Liver (tissue), 9 donors: ENCODE results near the gene SYS1. TPM values are rescaled to one million over a fixed set of nuclear protein-coding genes. Genes with fewer than 3 reads are reported as not detected.

Experiments
- DNase-seq: peaks from one replicate; pipeline ENCODE4 v3.0.0-alpha.2; 2017; ENCODE audit warnings: low spot score
- H3K27ac ChIP-seq, 2 donors: one replicate each; pipeline ENCODE4 v1.7.0; 2013; ENCODE audit warnings: inconsistent platforms in 2 of 2, low read length in 2 of 2, control low read depth in 1 of 2, low read depth in 1 of 2, mild to moderate bottlenecking in 1 of 2
- H3K27me3 ChIP-seq, 4 donors: one replicate each; pipeline versions ENCODE4 v1.6.1 to v1.7.0; 2013; ENCODE audit warnings: low read length in 3 of 4, inconsistent platforms in 1 of 4, mild to moderate bottlenecking in 1 of 4, moderate library complexity in 1 of 4; ENCODE audit not compliant: control insufficient read depth in 4 of 4, insufficient read depth in 4 of 4
- H3K36me3 ChIP-seq, 4 donors: one replicate each; pipeline versions ENCODE4 v1.6.1 to v1.7.0; 2013; ENCODE audit warnings: low read length in 3 of 4, mild to moderate bottlenecking in 3 of 4, low read depth in 1 of 4, moderate library complexity in 1 of 4; ENCODE audit not compliant: control insufficient read depth in 4 of 4, insufficient read depth in 3 of 4
- H3K4me1 ChIP-seq, 4 donors: one replicate each; pipeline versions ENCODE4 v1.6.1 to v1.7.0; 2013; ENCODE audit warnings: low read length in 3 of 4, mild to moderate bottlenecking in 3 of 4, moderate library complexity in 1 of 4; ENCODE audit not compliant: control insufficient read depth in 4 of 4, insufficient read depth in 4 of 4
- H3K4me3 ChIP-seq, 3 donors: one replicate each; pipeline versions ENCODE4 v1.6.1 to v1.7.0; 2013; ENCODE audit warnings: low read length in 3 of 3, control low read depth in 1 of 3, low read depth in 1 of 3, mild to moderate bottlenecking in 1 of 3
- H3K9ac ChIP-seq, 2 donors: one replicate each; pipeline ENCODE4 v1.7.0; 2013; ENCODE audit warnings: low read length in 2 of 2, mild to moderate bottlenecking in 2 of 2, moderate library complexity in 2 of 2, control low read depth in 1 of 2, low read depth in 1 of 2
- H3K9me3 ChIP-seq, 4 donors: one replicate each; pipeline versions ENCODE4 v1.6.1 to v1.7.0; 2013; ENCODE audit warnings: low read length in 3 of 4; ENCODE audit not compliant: control insufficient read depth in 4 of 4
- EGR1 ChIP-seq, 2 donors: IDR thresholded peaks; 2 replicates each; pipeline ENCODE4 v1.6.1; 2016 to 2018; ENCODE audit warnings: antibody characterized with exemption in 2 of 2, low read depth in 2 of 2
- GABPA ChIP-seq, 2 donors: IDR thresholded peaks in 1 of 2; conservative IDR thresholded peaks in 1 of 2; 2 replicates each; pipeline ENCODE4 v1.6.1; 2016; ENCODE audit warnings: antibody characterized with exemption in 2 of 2, mild to moderate bottlenecking in 1 of 2, moderate library complexity in 1 of 2
- HNF4A ChIP-seq, 2 donors: conservative IDR thresholded peaks; 2 replicates each; pipeline ENCODE4 v1.6.1; 2016; ENCODE audit warnings: antibody characterized with exemption in 2 of 2, mild to moderate bottlenecking in 2 of 2
- HNF4G ChIP-seq: IDR thresholded peaks from 2 replicates; pipeline ENCODE4 v1.6.1; 2016; ENCODE audit warnings: antibody characterized with exemption
- JUND ChIP-seq, 2 donors: IDR thresholded peaks; 2 replicates each; pipeline ENCODE4 v1.6.1; 2016; ENCODE audit warnings: antibody characterized with exemption in 2 of 2
- NR2F2 ChIP-seq: IDR thresholded peaks from 2 replicates; pipeline ENCODE4 v1.6.1; 2016; ENCODE audit warnings: antibody characterized with exemption
- RAD21 ChIP-seq, 2 donors: IDR thresholded peaks; 2 replicates each; pipeline ENCODE4 v1.6.1; 2016; ENCODE audit warnings: antibody characterized with exemption in 2 of 2, mild to moderate bottlenecking in 2 of 2
- REST ChIP-seq: IDR thresholded peaks from 2 replicates; pipeline ENCODE4 v1.6.1; 2016; ENCODE audit warnings: antibody characterized with exemption, mild to moderate bottlenecking
- SP1 ChIP-seq: IDR thresholded peaks from 2 replicates; pipeline ENCODE4 v1.6.1; 2018; ENCODE audit warnings: antibody characterized with exemption, mild to moderate bottlenecking
- TAF1 ChIP-seq: conservative IDR thresholded peaks from 2 replicates; pipeline ENCODE4 v1.6.1; 2016; ENCODE audit warnings: antibody characterized with exemption, mild to moderate bottlenecking
- YY1 ChIP-seq: IDR thresholded peaks from 2 replicates; pipeline ENCODE4 v1.6.1; 2016; ENCODE audit warnings: antibody characterized with exemption, mild to moderate bottlenecking
- WGBS: extraction: QIAGEN DNeasy Blood & Tissue Kit; methylation state at CpG from one replicate; pipeline ENCODE4 v1.1.7; 2013; 5-methylcytosine and 5-hydroxymethylcytosine counted together
- polyA plus RNA-seq, 2 donors: library from polyadenylated mRNA; stranded (reverse) in 1 of 2; unstranded in 1 of 2; fragments of 200-250 nt in 1 of 2; fragments of >200 nt in 1 of 2; fragmentation: Nextera tagmentation in 1 of 2; extraction: Ambion mirVana in 1 of 2; gene quantifications; one replicate each; pipeline versions ENCODE4 v1.2.1 to v1.2.3, GENCODE V29; 2013 to 2015
- total RNA-seq, 2 donors: library from RNA; depleted of rRNA; stranded (reverse); fragments of >200 nt; gene quantifications; one replicate each; pipeline ENCODE4 v1.2.3, GENCODE V29; 2014
- TF ChIP-seq, protein P1 (sequence below): IDR thresholded peaks from 2 replicates; pipeline ENCODE4 v1.6.1; 2016; ENCODE audit warnings: antibody characterized with exemption
- TF ChIP-seq, protein P2 (sequence below): fragments of 150-350 bp; IDR thresholded peaks from 2 replicates; pipeline ENCODE4 v1.5.1; 2017; ENCODE audit warnings: improper control_type of control experiment, low read depth, low read length; ENCODE audit not compliant: missing input control
- TF ChIP-seq, protein P3 (sequence below): IDR thresholded peaks from 2 replicates; pipeline ENCODE4 v1.6.1; 2016; ENCODE audit warnings: antibody characterized with exemption
- donor health status: healthy.
- donor health status: healthy.
- donor health status: healthy.
- donor health status: healthy.
- donor health status: healthy.

Gene SYS1
- total and polyA plus RNA-seq, 4 donors: 15.0 to 37.8 (median 28.1) TPM

GRCh38 chr20:45399018-45399417 is 36.1 kb downstream of the SYS1 start:
- Histone ChIP-seq H3K27ac (no peak overlapping the region), H3K36me3 (no peaks in the 10 kb centered on the region), H3K9ac (no peak overlapping the region), H3K27me3 (no peaks in the 10 kb centered on the region), H3K4me3 (no peak overlapping the region), H3K4me1 (no peaks in the 10 kb centered on the region), H3K9me3 (peaks cover 4 to 7% (median 5%) of the 10 kb centered on the region in 4 donors)
- no peak for TF ChIP-seq JUND (IDR thresholded peaks at IDR 0.05)
- no peak for TF ChIP-seq HNF4G
- no peak for TF ChIP-seq NR2F2
- no peak for TF ChIP-seq TAF1
- no peak for TF ChIP-seq RAD21 (IDR thresholded peaks at IDR 0.05)
- TF ChIP-seq, protein P1, sequence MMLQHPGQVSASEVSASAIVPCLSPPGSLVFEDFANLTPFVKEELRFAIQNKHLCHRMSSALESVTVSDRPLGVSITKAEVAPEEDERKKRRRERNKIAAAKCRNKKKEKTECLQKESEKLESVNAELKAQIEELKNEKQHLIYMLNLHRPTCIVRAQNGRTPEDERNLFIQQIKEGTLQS: no peak
- TF ChIP-seq GABPA (IDR thresholded peaks at IDR 0.05 in 1 of 2, conservative IDR thresholded peaks at IDR 0.05 in 1 of 2): no peak
- TF ChIP-seq, protein P2, sequence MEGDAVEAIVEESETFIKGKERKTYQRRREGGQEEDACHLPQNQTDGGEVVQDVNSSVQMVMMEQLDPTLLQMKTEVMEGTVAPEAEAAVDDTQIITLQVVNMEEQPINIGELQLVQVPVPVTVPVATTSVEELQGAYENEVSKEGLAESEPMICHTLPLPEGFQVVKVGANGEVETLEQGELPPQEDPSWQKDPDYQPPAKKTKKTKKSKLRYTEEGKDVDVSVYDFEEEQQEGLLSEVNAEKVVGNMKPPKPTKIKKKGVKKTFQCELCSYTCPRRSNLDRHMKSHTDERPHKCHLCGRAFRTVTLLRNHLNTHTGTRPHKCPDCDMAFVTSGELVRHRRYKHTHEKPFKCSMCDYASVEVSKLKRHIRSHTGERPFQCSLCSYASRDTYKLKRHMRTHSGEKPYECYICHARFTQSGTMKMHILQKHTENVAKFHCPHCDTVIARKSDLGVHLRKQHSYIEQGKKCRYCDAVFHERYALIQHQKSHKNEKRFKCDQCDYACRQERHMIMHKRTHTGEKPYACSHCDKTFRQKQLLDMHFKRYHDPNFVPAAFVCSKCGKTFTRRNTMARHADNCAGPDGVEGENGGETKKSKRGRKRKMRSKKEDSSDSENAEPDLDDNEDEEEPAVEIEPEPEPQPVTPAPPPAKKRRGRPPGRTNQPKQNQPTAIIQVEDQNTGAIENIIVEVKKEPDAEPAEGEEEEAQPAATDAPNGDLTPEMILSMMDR: no peak
- TF ChIP-seq EGR1 (IDR thresholded peaks at IDR 0.05; ENCODE audit: low read depth in 2 of 2): no peak
- TF ChIP-seq HNF4A (conservative IDR thresholded peaks at IDR 0.05): no peak
- WGBS: 98% methylated on average over 1 of the region's 1 CpG
- no peak for DNase-seq

DNA sequence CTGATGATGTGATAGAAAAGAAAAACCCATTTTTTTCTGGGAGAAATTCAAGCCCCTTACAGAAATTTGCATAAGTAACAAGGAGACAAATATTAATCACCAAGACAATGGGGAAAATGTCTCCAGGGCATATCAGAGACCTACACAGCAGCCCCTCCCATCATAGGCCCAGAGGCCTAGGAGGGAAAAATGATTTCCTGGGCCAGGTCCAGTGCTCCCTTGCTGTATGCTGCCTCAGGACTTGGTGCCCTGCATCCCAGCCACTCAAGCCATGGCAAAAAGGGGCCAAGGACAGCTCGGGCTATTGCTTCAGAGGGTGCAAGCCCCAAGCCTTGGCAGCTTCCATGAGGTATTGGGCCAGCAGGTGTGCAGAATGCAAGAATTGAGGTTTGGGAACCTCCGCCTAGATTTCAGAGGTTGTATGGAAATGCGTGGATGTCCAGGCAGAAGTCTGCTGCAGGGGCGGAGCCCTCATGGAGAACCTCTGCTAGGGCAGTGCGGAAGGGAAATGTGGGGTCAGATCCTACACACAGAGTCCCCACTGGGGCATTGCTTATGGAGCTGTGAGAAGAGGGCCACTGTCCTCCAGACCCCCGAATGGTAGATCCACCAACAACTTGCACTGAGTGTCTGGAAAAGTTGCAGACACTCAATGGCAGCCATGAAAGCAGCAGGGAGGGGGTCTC is 37.5 kb downstream of the SYS1 start:
- peaks cover 4 to 7% (median 5%) of the 10 kb centered on the region in 4 donors for H3K9me3 ChIP-seq
- no peaks in the 10 kb centered on the region for H3K36me3 ChIP-seq
- no peak overlapping the region for H3K4me3 ChIP-seq
- no peak overlapping the region for H3K27ac ChIP-seq
- H3K4me1 ChIP-seq: peaks cover 0 to 2% (median under 1%) of the 10 kb centered on the region in 4 donors
- TF ChIP-seq REST (no peak), YY1 (no peak), SP1 (no peak)
- TF ChIP-seq, protein P3, sequence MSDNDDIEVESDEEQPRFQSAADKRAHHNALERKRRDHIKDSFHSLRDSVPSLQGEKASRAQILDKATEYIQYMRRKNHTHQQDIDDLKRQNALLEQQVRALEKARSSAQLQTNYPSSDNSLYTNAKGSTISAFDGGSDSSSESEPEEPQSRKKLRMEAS: no peak
- TF ChIP-seq, protein P2: no peak
- TF ChIP-seq, protein P1: no peak
- no peak for DNase-seq
- H3K9ac ChIP-seq: no peak overlapping the region
- WGBS: 97% methylated on average over 6 of the region's 6 CpGs
- H3K27me3 ChIP-seq: no peaks in the 10 kb centered on the region
